SH-SY5Y (cell line): Measurements from ENCODE around the gene PROX2.

ENCODE experiments used
- GATA2 ChIP-seq: IDR thresholded peaks from 2 replicates; pipeline ENCODE4 v1.6.1; 2011; ENCODE audit warnings: mild to moderate bottlenecking, low read depth, low read length
- GATA3 ChIP-seq: IDR thresholded peaks from 2 replicates; pipeline ENCODE4 v1.6.1; 2011; ENCODE audit warnings: low read depth, mild to moderate bottlenecking, low read length, moderate library complexity

Gene PROX2, protein sequence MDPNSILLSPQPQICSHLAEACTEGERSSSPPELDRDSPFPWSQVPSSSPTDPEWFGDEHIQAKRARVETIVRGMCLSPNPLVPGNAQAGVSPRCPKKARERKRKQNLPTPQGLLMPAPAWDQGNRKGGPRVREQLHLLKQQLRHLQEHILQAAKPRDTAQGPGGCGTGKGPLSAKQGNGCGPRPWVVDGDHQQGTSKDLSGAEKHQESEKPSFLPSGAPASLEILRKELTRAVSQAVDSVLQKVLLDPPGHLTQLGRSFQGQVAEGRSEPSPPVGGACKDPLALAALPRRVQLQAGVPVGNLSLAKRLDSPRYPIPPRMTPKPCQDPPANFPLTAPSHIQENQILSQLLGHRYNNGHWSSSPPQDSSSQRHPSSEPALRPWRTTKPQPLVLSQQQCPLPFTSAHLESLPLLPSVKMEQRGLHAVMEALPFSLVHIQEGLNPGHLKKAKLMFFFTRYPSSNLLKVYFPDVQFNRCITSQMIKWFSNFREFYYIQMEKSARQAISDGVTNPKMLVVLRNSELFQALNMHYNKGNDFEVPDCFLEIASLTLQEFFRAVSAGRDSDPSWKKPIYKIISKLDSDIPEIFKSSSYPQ

DNA sequence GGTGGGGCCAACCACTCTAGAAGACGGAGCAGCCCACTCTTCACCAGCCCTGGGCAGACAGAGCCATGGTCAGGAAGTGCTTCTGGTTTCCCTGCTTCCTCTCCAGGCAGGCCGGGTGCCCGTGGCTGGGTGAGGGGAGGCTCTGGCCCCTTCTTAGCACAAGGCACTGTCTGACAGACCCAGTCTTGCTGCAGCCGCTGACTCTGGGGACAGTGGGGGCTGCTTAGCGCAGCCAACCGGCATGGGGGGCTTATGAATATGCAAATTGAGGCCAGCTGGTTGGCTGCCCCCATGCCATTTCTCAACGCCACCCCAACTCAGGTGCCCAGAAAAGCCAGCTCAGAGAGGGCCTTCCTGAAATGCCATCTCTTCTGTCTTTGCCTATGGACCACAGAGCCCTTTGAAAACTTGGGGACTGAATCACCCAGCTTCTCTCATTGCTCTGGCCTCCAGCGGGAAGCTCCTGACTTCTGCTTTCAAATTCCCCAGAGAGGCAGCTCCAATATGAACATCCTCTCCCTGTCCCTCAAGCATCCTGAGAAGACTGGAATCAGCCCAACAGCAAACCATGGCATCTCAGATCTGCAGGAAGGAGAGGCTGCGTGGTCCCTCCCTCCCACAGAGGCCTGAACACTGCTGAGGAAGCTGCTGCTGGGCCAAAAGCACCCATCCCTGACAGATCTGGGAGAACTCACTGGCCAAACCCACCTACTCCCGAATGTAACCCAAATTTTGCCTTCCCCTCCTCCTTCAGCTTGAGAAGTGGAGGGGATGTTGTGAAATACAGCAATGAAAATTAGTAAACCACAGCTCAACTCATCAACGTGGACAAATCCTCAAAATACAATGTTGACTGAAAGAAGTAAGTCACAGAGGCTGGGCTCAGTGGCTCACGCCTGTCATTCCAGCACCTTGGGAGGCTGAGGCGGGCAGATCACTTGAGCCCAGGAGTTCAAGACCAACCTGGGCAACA, at the start of gene PROX2:
PROX2 (minus strand) TSS at position 205 of the 973 bp plus-strand sequence. CDS start 12,311 bp downstream, outside the sequence.
- TF ChIP-seq GATA2, result no peak
- TF ChIP-seq GATA3, result no peak

DNA sequence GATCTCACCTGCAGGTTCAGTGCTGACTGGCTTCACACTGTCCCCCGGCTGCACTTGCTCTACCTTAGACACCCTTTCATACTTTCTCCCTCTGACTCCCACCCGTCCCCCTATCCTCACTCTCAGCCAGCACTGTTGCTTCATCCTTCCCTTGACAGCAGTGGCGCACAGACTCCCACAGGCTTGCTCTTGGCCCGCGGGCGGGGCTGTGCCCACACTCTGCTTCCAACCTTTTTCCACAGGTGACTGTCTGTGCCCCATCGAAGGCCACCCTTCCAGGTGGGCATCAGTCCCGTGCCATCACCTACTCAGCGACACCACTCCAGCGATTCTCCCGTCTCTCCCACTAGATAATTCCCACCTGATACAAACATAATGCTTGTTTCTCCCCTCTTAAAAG, 48.1 kb upstream of the PROX2 start:
- TF ChIP-seq GATA3, result no peak
- TF ChIP-seq GATA2, result no peak

DNA sequence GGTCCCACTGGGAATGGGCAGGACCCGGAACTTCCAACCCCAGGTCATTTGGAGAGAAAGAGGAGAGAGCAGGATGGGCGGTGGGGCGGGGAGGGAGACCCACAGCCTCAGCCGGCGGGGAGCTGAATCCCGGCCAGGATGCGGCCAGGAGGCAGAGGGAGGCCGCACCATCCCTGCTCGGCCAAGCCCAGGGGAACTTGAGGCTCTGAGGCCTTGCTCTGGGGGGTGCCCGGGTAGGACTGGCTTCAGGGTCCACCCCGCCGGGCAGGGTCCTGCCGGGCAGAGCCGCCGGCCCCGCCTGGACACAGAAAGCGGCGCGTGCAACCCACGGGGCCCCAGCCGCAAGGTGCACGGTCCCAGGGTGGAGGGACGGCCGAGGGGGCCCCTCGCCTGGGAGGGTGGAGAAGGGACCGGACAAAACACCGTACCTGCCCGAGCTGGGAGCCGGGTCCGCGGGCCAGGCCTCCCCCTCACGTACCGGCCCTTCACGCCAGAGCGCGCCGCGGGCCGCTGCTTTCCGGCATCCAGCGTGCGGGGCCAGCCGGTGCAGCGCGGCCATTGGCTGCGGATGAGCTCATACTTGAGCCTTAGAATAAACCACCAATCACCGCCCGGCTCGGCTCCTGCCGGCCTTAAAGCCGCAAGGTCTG, 46.9 kb upstream of the PROX2 start, which contains the start of gene RPS6KL1:
RPS6KL1 (minus strand) TSS at position 509 of the 650 bp plus-strand sequence. CDS start 1,719 bp downstream, outside the sequence.
- no peak for TF ChIP-seq GATA2
- TF ChIP-seq GATA3, result no peak

DNA sequence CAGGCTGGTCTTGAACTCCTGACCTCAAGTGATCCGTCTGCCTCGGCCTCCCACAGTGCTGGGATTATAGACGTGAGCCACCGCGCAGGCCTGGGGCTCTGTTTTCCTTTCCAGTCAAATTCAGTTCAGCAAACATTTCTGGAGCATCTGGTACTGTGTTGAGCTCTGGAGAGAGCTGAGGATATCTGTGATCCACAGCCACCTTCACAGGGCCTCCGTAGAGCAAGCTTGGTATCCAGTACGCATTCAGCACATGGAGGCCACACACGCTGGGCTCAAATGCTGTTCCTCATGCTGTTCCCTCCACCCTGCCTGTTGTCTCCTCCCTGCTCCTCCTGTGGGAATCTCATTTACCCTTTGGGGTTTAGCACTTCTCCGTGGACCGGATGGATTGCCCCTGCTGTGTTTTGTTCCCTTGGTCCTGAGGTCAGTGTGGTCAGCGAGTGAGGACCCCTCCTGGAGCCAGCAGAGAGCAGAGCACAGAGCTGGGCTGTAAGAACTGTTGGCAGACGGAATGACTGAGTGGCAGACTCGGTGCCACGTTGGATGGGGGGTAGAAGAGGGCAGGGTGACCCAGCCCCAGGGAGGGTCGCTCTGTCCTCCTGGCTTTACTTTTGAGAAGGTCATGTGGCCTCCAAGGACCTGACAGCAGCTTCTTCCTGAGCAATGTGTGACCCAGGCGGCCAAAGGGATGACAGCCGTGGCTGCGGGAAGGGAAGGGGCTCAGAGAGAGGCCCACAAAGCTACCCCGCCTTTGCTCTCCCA, 46.2 kb upstream of the PROX2 start:
- TF ChIP-seq GATA2 (no peak), GATA3 (no peak)

DNA sequence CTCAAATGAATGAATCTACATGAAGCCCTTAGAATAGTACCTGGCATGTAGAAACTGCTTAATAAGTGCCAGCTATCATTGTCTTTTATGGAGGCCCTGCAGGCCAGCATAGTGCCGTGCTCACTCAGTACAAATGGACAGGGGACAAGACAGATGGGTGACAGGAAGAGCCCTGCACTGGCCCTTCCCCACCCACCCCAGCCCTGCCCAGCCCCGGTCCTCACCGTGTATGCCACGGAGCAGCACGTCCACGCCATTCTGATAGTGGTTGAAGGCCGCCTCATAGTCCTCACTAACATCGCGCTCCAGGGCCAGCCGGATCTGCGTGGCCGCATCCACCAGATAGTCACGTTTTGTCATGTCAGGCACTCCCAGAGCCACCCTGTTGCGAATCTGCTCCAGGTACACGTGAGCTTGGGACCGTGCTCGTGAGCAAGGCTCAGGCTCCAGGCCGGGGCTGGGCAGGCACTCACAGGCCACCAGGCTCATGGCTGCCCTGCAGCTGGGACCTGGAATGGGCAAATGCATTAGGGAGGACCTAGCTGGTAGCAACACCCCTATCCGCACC, 45.2 kb upstream of the PROX2 start:
- no peak for TF ChIP-seq GATA2
- no peak for TF ChIP-seq GATA3

DNA sequence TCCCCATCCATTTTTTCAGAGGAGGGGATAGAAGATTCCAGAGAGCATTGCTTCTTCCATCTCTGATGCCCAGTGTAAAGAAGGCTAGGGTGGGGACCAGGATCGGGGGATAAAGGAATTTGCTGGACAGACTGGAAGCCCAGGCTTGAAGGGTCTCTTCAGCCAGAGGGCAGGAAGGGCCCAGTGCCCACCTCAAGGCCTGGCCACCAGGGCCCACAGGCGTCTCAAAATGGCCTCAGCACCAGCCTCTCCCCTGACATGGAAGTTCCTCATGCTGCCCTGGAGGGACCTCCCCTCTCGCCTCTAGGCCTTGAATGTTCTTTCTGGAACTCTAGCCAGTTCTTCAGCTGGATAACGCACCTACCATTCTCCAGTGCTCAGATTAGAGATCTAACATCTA, 44.3 kb upstream of the PROX2 start:
- no peak for TF ChIP-seq GATA3
- no peak for TF ChIP-seq GATA2

DNA sequence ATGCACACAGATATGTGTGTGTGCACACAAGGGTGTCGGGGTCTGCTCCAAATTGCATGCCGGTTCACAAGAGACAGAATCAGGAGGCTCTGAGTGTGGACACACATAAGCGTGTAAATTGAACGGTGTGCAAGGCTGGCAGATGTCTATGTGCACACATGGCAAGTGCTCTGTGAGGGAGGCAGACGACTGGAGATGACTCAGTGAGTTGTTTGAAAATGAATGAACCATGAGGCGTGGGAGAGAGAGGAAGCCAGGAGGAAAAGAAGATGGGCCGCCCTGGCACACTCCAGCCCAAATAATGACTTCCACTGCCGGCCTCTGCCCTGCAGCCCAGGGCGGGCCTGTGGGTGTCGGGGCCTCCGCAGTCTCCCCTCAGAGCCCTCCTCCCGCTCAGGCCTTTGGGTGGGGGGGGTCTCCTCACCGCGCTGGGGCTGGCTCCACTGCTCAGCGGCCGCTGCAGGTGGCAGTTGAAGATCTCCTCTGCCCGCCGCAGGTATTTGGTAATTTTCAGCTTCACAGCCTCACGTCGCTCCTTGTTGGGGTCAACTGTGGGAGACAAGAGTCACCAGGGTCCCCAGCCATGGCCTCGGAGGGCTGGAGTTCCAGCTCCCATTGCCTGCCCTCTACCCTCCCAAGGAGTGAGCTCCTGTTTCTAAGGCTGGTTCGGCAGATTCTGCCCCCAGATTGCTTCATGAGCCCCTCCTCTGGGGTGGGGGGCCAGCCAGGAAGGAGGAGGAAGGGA, 43.6 kb upstream of the PROX2 start:
- TF ChIP-seq GATA2, result no peak

DNA sequence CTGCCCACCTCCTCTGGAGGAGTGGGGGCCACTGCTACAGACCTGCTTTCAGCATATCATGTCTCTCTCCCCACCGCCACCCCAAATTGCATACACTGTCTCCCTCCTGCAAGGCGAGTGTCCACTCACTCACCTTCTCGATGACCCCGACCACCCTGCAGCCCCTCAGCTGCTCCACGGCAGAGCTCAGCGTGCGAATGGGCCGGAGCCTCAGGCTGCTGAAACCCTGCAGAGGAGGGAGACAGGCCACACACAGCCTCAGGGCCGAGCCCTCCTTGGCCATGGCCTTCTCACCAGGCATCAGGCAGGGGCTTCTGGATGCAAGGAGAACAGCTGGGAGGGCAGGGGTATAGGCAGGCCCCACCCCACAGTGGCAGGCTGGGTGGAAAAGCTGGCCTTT, 42.4 kb upstream of the PROX2 start:
- TF ChIP-seq GATA2, result no peak

DNA sequence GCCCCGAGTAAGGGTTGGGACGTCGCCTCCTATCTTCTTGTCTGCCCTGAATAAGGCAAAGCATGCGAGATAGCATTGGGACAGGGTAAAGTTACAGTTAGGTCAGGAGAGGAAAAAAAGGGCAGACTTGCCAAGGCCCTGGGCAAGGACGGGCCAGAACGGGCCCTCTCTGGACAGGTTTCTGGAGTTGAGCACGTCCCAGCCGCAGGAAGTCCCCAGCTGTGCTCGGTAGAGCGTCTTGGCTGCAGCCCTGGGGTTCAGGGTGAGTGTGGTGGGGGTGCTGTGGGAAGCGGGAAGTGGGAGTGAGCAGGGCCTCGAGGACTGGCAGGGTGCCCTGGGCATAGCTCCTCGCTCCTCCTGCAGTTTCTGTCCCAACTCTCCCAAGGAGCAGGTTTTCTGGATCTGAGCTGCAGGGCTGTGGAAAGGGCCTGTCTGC, 41.7 kb upstream of the PROX2 start:
- TF ChIP-seq GATA3, result no peak
- TF ChIP-seq GATA2, result no peak

DNA sequence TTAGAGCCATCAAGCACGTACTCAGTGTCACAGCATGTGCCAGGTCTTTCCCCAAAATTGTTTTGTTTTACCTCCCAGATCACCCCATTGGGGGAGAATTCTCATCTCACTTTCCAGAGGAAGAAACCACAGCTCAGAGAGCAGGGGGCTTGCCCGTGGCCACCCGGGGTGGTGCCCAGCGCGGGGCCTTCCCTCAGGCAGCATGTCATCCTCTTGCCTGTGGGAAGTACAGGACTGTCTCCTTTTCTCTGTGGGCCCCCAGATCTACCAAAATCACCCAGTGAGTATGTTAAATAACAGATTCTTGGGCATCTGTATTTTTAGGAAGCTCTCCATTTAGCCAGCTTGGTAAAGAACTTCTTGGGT, 41.2 kb upstream of the PROX2 start:
- TF ChIP-seq GATA3, result no peak
- TF ChIP-seq GATA2, result no peak

DNA sequence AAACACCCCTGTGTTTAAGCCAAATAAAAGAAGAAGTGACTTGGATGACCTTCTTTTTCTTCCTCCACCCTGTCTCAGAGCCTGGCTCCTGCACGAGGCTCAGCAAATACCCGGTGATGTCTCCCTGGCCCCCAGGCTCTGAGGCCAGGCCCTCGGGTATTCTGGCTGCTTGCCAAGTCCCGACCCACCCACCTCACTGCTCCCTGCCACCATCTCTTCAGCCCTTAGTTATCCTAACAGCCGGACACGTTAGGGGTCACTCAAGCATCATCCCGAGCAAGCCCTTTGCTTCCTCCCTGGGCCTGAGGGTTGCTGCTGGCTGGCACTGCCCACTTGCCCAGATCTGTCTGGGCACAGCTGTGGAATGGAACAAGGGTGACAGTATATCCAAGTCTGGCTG, 39.9 kb upstream of the PROX2 start:
- TF ChIP-seq GATA2, result no peak
- no peak for TF ChIP-seq GATA3

DNA sequence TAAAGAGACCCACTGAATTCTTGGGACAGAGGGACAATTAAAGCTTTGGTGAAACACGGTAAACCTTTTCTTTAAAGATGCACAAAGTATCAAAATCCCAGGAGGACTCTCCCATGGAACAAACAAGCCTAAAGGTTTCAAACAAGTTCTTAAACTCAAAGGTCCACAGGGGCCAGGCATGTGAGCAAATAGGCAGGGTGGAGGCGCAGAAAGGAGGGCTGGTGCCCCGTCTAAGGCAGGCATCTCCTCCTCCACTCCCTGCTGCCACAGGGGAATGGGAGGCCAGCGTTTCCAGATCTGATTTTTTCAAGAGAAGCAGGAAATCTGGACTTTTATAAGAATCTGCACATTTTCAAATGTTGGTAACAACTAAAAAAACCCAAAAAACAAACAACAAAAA, 39.5 kb upstream of the PROX2 start:
- no peak for TF ChIP-seq GATA3
- no peak for TF ChIP-seq GATA2

DNA sequence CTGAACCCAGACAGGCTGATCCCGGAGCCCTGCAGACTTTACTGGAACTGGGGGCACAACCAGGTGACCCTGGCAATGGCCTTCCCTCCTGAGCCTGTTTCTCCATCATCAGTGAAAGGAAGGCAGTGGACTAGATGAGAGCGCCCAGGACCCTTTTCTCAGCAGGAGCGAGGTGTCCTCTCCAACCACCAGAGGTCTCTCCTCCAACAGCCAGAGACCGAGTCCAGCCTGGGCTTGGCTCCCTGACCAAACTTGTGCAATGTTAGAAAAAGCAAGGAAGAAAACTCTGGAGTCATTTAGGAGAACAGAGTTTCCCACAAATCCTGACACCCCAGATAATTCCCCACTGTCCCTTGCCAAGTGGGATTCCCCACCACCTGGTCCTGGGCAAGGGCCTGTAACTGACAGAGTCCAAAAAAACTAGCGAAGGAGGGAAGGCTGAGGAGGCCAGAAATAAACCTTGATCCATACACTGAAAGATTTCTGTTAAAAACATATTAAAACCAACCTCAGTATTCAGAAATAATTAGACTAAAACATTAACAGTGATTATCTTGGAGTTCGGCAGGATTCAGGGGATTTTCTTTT, 38.1 kb upstream of the PROX2 start:
- TF ChIP-seq GATA2 (no peak), GATA3 (no peak)
